ENCODE results near the gene CPNE6.

DNA sequence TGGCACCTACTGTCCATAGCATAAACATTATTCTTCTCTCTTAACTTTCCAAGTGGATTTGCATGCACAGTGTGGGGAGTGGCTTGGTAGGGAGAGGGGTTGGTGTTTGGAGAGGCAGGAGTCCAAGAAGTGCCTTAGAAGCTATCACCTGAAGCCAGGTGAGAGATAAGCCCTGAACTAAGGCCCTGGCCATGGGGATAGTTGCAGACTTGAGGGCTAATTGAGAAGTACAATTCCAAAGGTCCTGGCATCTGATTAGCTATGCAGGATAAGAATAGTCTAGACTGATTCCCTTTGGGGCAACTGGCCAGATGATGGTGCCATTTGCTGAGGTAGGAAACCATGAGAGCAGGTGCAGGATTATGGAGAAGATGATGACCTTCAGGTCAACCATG, 20.7 kb downstream of the CPNE6 start:
- TF ChIP-seq, protein P1, sequence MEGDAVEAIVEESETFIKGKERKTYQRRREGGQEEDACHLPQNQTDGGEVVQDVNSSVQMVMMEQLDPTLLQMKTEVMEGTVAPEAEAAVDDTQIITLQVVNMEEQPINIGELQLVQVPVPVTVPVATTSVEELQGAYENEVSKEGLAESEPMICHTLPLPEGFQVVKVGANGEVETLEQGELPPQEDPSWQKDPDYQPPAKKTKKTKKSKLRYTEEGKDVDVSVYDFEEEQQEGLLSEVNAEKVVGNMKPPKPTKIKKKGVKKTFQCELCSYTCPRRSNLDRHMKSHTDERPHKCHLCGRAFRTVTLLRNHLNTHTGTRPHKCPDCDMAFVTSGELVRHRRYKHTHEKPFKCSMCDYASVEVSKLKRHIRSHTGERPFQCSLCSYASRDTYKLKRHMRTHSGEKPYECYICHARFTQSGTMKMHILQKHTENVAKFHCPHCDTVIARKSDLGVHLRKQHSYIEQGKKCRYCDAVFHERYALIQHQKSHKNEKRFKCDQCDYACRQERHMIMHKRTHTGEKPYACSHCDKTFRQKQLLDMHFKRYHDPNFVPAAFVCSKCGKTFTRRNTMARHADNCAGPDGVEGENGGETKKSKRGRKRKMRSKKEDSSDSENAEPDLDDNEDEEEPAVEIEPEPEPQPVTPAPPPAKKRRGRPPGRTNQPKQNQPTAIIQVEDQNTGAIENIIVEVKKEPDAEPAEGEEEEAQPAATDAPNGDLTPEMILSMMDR (conservative IDR thresholded peaks at IDR 0.05; ENCODE audit: low read length): no peak
- TF ChIP-seq EZH2phosphoT487 (IDR thresholded peaks at IDR 0.05; ENCODE audit: borderline replicate concordance, low read depth, low read length): no peak

Data from OCI-LY7 (cell line).